Measurements from ENCODE around the gene PDE11A. TPM values are rescaled to one million over a fixed set of nuclear protein-coding genes. Genes with fewer than 3 reads are reported as not detected.

The PDE11A gene
- total and polyA plus RNA-seq, 12 donors, result 0.26 to 2.9 (median 0.58) TPM

DNA sequence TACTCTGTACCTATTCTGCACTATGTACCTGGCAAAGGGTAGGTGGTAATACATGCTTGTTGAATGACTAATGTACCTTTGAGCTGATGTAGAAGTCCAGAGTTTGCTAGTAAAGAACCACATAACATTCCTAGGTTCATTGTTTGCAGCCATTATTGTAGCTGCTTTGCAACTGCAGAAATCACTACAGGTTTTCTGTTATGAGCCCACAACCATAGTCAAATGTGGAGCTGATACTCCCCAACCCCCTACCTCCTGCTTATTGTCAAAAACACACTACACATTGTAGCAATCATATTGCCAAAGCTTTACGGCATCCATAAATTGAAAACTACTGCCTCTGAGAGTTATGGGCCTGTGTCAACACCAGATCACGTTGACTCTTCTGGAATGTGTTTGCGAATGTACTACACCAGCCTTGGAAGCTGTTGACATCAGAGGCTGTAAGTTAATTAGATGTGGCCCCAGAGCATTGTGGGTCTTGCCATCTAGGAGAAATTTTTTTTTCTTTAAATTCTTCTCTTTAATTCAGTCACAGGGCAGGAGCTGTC, 493.0 kb downstream of the PDE11A start:
- Histone ChIP-seq H3K27me3 (no peaks in the 10 kb centered on the region), H3K9me3 (replicated peaks in 1 of 3) (no peaks in the 10 kb centered on the region), H3K27ac (no peak overlapping the region), H3K4me1 (replicated peaks in 1 of 2) (no peaks in the 10 kb centered on the region), H3K36me3 (replicated peaks in 1 of 2) (no peaks in the 10 kb centered on the region), H3K4me3 (no peak overlapping the region)
- no peak for DNase-seq
- TF ChIP-seq, protein P1, sequence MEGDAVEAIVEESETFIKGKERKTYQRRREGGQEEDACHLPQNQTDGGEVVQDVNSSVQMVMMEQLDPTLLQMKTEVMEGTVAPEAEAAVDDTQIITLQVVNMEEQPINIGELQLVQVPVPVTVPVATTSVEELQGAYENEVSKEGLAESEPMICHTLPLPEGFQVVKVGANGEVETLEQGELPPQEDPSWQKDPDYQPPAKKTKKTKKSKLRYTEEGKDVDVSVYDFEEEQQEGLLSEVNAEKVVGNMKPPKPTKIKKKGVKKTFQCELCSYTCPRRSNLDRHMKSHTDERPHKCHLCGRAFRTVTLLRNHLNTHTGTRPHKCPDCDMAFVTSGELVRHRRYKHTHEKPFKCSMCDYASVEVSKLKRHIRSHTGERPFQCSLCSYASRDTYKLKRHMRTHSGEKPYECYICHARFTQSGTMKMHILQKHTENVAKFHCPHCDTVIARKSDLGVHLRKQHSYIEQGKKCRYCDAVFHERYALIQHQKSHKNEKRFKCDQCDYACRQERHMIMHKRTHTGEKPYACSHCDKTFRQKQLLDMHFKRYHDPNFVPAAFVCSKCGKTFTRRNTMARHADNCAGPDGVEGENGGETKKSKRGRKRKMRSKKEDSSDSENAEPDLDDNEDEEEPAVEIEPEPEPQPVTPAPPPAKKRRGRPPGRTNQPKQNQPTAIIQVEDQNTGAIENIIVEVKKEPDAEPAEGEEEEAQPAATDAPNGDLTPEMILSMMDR (IDR thresholded peaks at IDR 0.05), result no peak
- TF ChIP-seq POLR2A (IDR thresholded peaks at IDR 0.05), result no peak
- intact Hi-C loops (cut with DNase I), result no loop called here
- WGBS, 4 donors, result 83 to 92% (median 89%) methylated on average over 3 of the region's 3 CpGs

DNA sequence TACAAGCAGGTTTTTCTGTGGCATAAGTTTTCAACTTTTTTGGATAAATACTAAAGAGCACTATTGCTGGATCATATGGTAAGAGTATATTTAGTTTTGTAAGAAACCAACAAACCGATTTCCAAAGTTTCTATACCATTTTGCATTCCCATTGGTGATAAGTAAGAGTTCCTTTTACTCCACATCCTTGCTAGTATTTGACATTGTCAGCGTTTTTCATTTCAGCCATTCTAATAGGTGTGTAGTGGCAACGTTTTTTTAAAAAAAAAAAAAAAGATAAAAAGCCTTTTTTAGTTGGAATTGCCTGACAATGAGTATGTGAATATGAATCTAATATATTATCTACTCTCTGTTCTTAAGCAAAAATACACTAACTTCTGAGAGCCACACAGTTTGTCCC, 494.1 kb downstream of the PDE11A start:
- Histone ChIP-seq H3K4me1 (replicated peaks in 1 of 2) (no peaks in the 10 kb centered on the region), H3K4me3 (no peak overlapping the region), H3K27me3 (no peaks in the 10 kb centered on the region), H3K9me3 (replicated peaks in 1 of 3) (no peaks in the 10 kb centered on the region), H3K27ac (no peak overlapping the region), H3K36me3 (replicated peaks in 1 of 2) (no peaks in the 10 kb centered on the region)
- intact Hi-C loops (cut with DNase I), result no loop called here
- DNase-seq, result no peak
- 73 to 83% (median 75%) methylated on average over 3 of the region's 3 CpGs for WGBS, 4 donors
- TF ChIP-seq, protein P1 (IDR thresholded peaks at IDR 0.05), result no peak
- no peak for TF ChIP-seq POLR2A (IDR thresholded peaks at IDR 0.05)

GRCh38 chr2:177577075-177577474, 495.5 kb downstream of the PDE11A start:
- no peaks in the 10 kb centered on the region for H3K27me3 ChIP-seq
- no peaks in the 10 kb centered on the region for H3K9me3 ChIP-seq (replicated peaks in 1 of 3)
- no peaks in the 10 kb centered on the region for H3K36me3 ChIP-seq (replicated peaks in 1 of 2)
- H3K27ac ChIP-seq, result no peak overlapping the region
- 69 to 89% (median 79%) methylated on average over 1 of the region's 1 CpG for WGBS, 4 donors
- no peaks in the 10 kb centered on the region for H3K4me1 ChIP-seq (replicated peaks in 1 of 2)
- DNase-seq, result no peak
- TF ChIP-seq, protein P1 (IDR thresholded peaks at IDR 0.05), result no peak
- no peak for TF ChIP-seq POLR2A (IDR thresholded peaks at IDR 0.05)
- intact Hi-C loops (cut with DNase I), result no loop called here
- no peak overlapping the region for H3K4me3 ChIP-seq

DNA sequence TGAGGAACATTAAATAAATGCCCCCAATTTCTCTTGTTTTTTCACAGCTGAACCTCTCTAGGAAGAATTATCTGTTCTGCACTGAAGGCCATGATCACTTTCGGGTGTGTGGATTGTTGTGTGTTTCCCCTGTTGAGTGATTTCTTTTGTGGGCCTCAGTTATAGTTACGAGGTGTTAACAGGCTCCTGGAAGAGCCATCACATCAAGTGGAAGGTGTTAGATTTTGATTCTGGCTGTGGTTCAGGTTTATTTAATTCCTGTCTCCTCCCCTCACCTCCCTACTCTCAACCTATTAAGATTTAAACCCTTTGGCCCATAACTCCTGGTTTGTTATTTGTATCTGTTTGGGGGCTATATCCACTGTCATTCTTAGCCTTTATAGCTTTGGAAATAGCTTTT, 497.2 kb downstream of the PDE11A start:
- Histone ChIP-seq H3K4me1 (replicated peaks in 1 of 2) (no peaks in the 10 kb centered on the region), H3K36me3 (replicated peaks in 1 of 2) (no peaks in the 10 kb centered on the region), H3K4me3 (no peak overlapping the region), H3K9me3 (replicated peaks in 1 of 3) (no peaks in the 10 kb centered on the region), H3K27ac (no peak overlapping the region), H3K27me3 (no peaks in the 10 kb centered on the region)
- TF ChIP-seq, protein P1 (IDR thresholded peaks at IDR 0.05), result no peak
- no peak for TF ChIP-seq POLR2A (IDR thresholded peaks at IDR 0.05)
- no peak for DNase-seq
- whole genome bisulfite sequencing, 4 donors, result 87 to 96% (median 89%) methylated on average over 2 of the region's 2 CpGs
- intact Hi-C loops (cut with DNase I), result no loop called here

All from adrenal gland (tissue), 12 donors.